GM19193 (cell line): Measurements from ENCODE around the gene SRRM4.

Source experiments
- POLR2A ChIP-seq: IDR thresholded peaks from 4 replicates; pipeline ENCODE4 v1.6.1; 2011; ENCODE audit not compliant: insufficient read depth, insufficient read length; ENCODE audit errors: extremely low read depth

Gene SRRM4

GRCh38 chr12:119075222-119075787, 94.0 kb downstream of the SRRM4 start:
- TF ChIP-seq POLR2A = no peak

GRCh38 chr12:119075918-119076317, 94.6 kb downstream of the SRRM4 start:
- no peak for TF ChIP-seq POLR2A

- no peak for TF ChIP-seq POLR2A
Measured at GRCh38 chr12:119079530-119079929, 98.2 kb downstream of the SRRM4 start.

DNA sequence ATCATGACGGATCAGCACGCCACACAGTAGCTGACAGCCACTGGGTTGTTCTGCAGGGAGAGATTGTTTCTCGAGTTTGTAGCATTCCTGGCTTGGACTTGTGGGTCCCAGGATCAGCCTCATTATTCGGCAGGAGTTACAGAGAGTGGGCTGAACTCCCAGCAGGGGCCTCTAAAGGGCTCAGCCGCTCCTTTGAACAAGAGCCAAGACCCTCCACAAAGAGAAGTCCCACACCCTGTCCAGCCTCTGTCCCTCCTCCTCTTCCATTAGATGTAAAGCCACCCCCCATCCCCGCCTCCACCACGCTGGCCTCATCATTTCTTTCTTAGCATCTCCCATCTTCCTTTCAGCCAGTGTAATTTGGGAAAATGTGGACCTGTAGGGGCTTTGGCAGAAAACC, 100.7 kb downstream of the SRRM4 start:
- no peak for TF ChIP-seq POLR2A

DNA sequence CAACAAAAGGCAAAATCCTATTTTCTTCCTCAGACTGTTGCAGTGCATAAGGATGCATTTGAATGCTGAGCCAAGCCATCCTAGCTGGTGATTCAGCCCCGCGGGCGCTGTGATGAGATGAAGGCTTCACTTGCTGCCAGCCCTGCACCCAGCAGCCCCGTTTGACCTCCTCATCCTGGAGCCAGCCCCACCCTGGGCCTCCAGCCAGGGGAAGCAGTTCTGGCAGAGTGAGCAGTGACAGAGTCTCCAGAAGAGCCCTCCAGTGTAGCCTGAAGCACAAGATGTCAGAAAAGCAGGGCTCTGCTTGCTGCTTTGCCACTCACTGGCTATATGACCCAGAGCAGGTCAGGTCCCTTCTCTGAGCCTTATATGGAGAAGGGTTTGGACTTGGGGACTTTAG, 101.2 kb downstream of the SRRM4 start:
- no peak for TF ChIP-seq POLR2A

GRCh38 chr12:119088685-119089379, 107.5 kb downstream of the SRRM4 start:
- no peak for TF ChIP-seq POLR2A

GRCh38 chr12:119089380-119090013, 108.2 kb downstream of the SRRM4 start:
- TF ChIP-seq POLR2A = no peak

DNA sequence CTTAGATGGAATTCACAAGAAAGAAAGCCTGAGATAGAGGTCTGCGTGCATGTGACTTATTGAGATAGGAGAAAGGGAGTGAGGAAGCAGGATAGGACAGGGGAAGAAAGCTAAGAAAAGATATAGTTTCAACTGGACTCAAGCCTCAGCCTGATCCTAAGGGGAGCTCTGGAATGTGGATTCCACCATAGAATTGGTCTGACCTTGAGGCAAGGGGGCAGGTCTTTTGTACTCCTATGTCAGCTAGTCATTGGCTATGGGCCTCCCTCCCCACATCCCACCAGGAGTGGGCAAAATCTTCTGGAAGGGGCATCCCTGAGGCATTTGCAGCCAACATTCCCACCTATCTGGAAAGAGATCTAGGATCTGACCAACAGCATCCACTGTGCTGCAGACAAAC, 108.9 kb downstream of the SRRM4 start:
- TF ChIP-seq POLR2A = no peak

GRCh38 chr12:119090865-119091264, 109.5 kb downstream of the SRRM4 start:
- TF ChIP-seq POLR2A = no peak

DNA sequence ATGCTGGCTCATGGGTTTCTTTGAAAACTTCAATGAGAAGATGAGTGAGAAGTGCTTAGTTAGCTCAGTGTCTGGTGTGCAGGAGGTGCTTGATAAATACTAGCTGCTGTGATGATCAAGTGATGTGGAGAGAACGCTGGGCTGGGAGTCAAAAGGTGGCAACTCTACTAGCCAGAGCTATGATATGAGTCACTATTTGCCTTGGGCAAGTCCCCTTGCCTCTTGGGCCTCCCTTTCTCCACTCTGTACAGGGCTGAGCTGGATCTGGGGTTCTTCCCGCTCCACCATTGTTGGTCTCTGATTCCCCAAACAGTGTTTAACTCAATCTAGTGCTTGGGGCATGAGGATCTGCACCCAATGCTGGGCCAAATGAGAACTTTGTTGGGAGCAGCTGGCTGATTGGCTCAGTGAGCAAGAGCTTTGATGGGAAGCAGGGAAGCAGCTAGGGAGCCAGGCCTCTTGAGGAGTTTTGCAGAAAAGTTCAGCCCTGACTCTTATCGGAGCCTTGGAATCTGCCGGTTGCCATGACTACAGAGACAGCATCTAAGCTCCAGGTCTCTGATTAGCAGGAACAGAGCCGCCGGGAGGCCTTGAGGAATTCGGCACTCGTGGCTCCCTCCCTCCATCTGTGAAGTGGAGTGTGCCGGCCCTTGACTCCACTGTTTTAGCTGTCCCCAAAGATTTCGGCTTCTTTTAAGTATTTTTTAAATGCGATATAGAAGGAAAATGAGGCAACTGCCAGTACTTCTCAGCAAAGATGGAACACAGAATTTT, 115.3 kb downstream of the SRRM4 start:
- TF ChIP-seq POLR2A = no peak

- no peak for TF ChIP-seq POLR2A
Measured at GRCh38 chr12:119100933-119101332, 119.6 kb downstream of the SRRM4 start.

- TF ChIP-seq POLR2A = no peak
Measured at GRCh38 chr12:119102274-119102673, 120.9 kb downstream of the SRRM4 start.

- TF ChIP-seq POLR2A = no peak
Measured at GRCh38 chr12:119102714-119103113, 121.4 kb downstream of the SRRM4 start.

DNA sequence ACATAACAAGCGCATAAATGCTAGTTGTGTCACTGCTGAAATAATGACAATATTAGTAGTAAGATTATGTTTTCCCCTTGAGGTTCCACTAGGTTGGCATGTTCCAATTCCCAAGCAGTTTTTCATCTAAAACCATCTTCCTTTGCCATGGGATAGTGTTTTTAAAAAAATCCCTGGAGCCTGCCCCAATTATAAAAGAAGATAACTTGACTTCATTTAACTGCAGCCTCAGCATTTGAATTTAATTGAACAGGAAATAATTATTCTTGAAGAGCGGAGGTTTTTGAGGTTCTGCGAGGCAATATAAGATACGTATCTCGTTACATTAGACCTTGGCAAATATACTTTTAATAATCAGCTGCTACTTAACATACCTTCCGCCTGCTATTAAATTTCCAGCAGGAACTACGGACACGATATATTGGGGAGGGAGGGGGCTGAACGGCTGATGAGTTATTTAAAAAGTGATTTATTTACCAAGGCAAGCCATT, 132.2 kb downstream of the SRRM4 start:
- no peak for TF ChIP-seq POLR2A

DNA sequence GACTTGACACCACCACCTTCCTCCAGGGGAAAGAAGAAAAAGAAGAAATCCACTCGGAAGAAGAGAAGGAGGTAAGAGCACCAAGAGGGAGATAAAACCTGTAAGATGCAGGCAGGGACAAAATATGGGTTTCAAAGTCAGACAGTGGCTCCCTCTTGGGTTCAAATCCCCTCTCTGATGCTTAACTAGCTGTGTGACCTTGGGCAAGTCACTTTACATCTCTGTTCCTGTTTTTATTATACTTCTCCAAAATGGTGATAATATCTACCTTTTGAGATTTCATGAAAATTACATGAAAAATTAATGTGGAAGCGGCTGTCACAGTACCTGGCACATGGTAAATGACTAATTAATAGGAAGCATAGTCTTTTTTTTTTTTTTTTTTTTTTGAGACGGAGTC, 133.0 kb downstream of the SRRM4 start:
- TF ChIP-seq POLR2A = no peak
